HG03135 (cell line): ENCODE measurements around the gene NR5A1.

Source experiments
- ATAC-seq: cut with Tn5 transposase; IDR thresholded peaks from one replicate; pipeline ENCODE4 v1.9.1; 2021; ENCODE audit warnings: mild to moderate bottlenecking, moderate library complexity; ENCODE audit not compliant: unreplicated experiment

NR5A1 gene

GRCh38 chr9:124444166-124444565 is 63.0 kb downstream of the NR5A1 start:
- ATAC-seq = no peak

- no peak for ATAC-seq
These were observed 63.6 kb downstream of the NR5A1 start for GRCh38 chr9:124443625-124444024.

GRCh38 chr9:124442826-124443225 is 64.4 kb downstream of the NR5A1 start:
- ATAC-seq = no peak

GRCh38 chr9:124442379-124442778 is 64.8 kb downstream of the NR5A1 start:
- ATAC-seq = no peak

- no peak for ATAC-seq
These were observed 65.9 kb downstream of the NR5A1 start for GRCh38 chr9:124441291-124441690.

- ATAC-seq = no peak
These were observed 66.4 kb downstream of the NR5A1 start for GRCh38 chr9:124440786-124441185.

- ATAC-seq = no peak
These were observed 67.4 kb downstream of the NR5A1 start for GRCh38 chr9:124439686-124440243.

GRCh38 chr9:124439086-124439485 is 68.1 kb downstream of the NR5A1 start:
- ATAC-seq = no peak

GRCh38 chr9:124438091-124438490 is 69.1 kb downstream of the NR5A1 start:
- no peak for ATAC-seq

- ATAC-seq = no peak
These were observed 70.1 kb downstream of the NR5A1 start for GRCh38 chr9:124437086-124437485.

- ATAC-seq = no peak
These were observed 70.9 kb downstream of the NR5A1 start for GRCh38 chr9:124436320-124436719.
